DOHH2 (cell line): ENCODE results near the gene URM1.

Source experiments
- H3F3A ChIP-seq: fragments of 200-600 bp; sonication (generic), shearing (Covaris generic); 2 replicates; pipeline ENCODE4 v1.6.0; 2016; ENCODE audit warnings: antibody characterized with exemption, mild to moderate bottlenecking; ENCODE audit not compliant: control insufficient read depth, insufficient read depth
- H3K27ac ChIP-seq: fragments of 200-600 bp; sonication (generic); 2 replicates; pipeline ENCODE4 v1.5.1; 2014; ENCODE audit warnings: low read depth, mild to moderate bottlenecking, low read length, moderate library complexity
- H3K27me3 ChIP-seq: fragments of 200-600 bp; sonication (generic); 2 replicates; pipeline ENCODE4 v1.6.1; 2014; ENCODE audit warnings: mild to moderate bottlenecking, low read length, mixed read lengths; ENCODE audit not compliant: control insufficient read depth
- H3K36me3 ChIP-seq: fragments of 200-600 bp; sonication (generic); 2 replicates; pipeline ENCODE4 v1.6.1; 2014; ENCODE audit warnings: mild to moderate bottlenecking, low read length, moderate library complexity, mixed read lengths; ENCODE audit not compliant: control insufficient read depth
- H3K4me1 ChIP-seq: fragments of 200-600 bp; sonication (generic); 2 replicates; pipeline ENCODE4 v1.6.1; 2014; ENCODE audit warnings: mild to moderate bottlenecking, low read length, mixed read lengths; ENCODE audit not compliant: control insufficient read depth
- H3K4me2 ChIP-seq: fragments of 200-600 bp; sonication (generic); 2 replicates; pipeline ENCODE4 v1.6.0; 2014; ENCODE audit warnings: mild to moderate bottlenecking, low read length, moderate library complexity
- H3K4me3 ChIP-seq: fragments of 200-600 bp; sonication (generic); 2 replicates; pipeline ENCODE4 v1.5.1; 2014; ENCODE audit warnings: mild to moderate bottlenecking, low read length, mixed read lengths
- H3K79me2 ChIP-seq: fragments of 200-600 bp; sonication (generic); 2 replicates; pipeline ENCODE4 v1.6.1; 2014; ENCODE audit warnings: mild to moderate bottlenecking, low read length, mixed read lengths; ENCODE audit not compliant: control insufficient read depth
- H3K9me2 ChIP-seq: fragments of 200-600 bp; sonication (generic); replicated peaks from 2 replicates; pipeline ENCODE4 v1.6.1; 2014; ENCODE audit warnings: mild to moderate bottlenecking, low read length, mixed read lengths; ENCODE audit not compliant: control insufficient read depth
- H3K9me3 ChIP-seq: fragments of 200-600 bp; sonication (generic); 2 replicates; pipeline ENCODE4 v1.6.1; 2014; ENCODE audit warnings: antibody characterized with exemption, low read length, mixed read lengths; ENCODE audit not compliant: control insufficient read depth, insufficient read depth
- H4K20me1 ChIP-seq: fragments of 200-600 bp; sonication (generic); 2 replicates; pipeline ENCODE4 v1.6.0; 2014; ENCODE audit warnings: low read depth, mild to moderate bottlenecking, antibody characterized with exemption, low read length, moderate library complexity; ENCODE audit not compliant: control insufficient read depth, insufficient read depth
- EZH2phosphoT487 ChIP-seq: fragments of 200-600 bp; sonication (generic); IDR thresholded peaks from 2 replicates; pipeline ENCODE4 v1.6.1; 2017; ENCODE audit warnings: borderline replicate concordance, mild to moderate bottlenecking, antibody characterized with exemption, low read length, moderate library complexity, mixed read lengths
- TF ChIP-seq, protein P1 (sequence below): fragments of 200-600 bp; sonication (generic); IDR thresholded peaks from one replicate; pipeline ENCODE4 v1.5.1; 2014; ENCODE audit warnings: antibody characterized with exemption, mild to moderate bottlenecking, low read depth, low read length; ENCODE audit not compliant: poor library complexity, severe bottlenecking

The URM1 gene

GRCh38 chr9:128399861-128400260 is 28.7 kb downstream of the URM1 start:
- Histone ChIP-seq H3K4me3 (no peak overlapping the region), H3K27me3 (peaks cover 8% of the 10 kb centered on the region; the same call in 1 of the 2 replicates), H3F3A (no peaks in the 10 kb centered on the region), H4K20me1 (no peaks in the 10 kb centered on the region), H3K9me3 (no peaks in the 10 kb centered on the region), H3K79me2 (no peaks in the 10 kb centered on the region), H3K36me3 (no peaks in the 10 kb centered on the region), H3K27ac (no peak overlapping the region), H3K4me2 (no peak overlapping the region), H3K9me2 (no peaks in the 10 kb centered on the region), H3K4me1 (no peaks in the 10 kb centered on the region)
- TF ChIP-seq, protein P1, sequence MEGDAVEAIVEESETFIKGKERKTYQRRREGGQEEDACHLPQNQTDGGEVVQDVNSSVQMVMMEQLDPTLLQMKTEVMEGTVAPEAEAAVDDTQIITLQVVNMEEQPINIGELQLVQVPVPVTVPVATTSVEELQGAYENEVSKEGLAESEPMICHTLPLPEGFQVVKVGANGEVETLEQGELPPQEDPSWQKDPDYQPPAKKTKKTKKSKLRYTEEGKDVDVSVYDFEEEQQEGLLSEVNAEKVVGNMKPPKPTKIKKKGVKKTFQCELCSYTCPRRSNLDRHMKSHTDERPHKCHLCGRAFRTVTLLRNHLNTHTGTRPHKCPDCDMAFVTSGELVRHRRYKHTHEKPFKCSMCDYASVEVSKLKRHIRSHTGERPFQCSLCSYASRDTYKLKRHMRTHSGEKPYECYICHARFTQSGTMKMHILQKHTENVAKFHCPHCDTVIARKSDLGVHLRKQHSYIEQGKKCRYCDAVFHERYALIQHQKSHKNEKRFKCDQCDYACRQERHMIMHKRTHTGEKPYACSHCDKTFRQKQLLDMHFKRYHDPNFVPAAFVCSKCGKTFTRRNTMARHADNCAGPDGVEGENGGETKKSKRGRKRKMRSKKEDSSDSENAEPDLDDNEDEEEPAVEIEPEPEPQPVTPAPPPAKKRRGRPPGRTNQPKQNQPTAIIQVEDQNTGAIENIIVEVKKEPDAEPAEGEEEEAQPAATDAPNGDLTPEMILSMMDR: no peak
- no peak for TF ChIP-seq EZH2phosphoT487

GRCh38 chr9:128404560-128404959 is 33.4 kb downstream of the URM1 start:
- Histone ChIP-seq H3F3A (no peaks in the 10 kb centered on the region), H4K20me1 (no peaks in the 10 kb centered on the region), H3K27me3 (peaks cover 6% of the 10 kb centered on the region; the same call in 1 of the 2 replicates), H3K27ac (no peak overlapping the region), H3K4me3 (no peak overlapping the region), H3K36me3 (no peaks in the 10 kb centered on the region), H3K79me2 (no peaks in the 10 kb centered on the region), H3K4me1 (no peaks in the 10 kb centered on the region), H3K9me3 (no peaks in the 10 kb centered on the region), H3K4me2 (no peak overlapping the region), H3K9me2 (no peaks in the 10 kb centered on the region)
- TF ChIP-seq, protein P1: no peak
- no peak for TF ChIP-seq EZH2phosphoT487

DNA sequence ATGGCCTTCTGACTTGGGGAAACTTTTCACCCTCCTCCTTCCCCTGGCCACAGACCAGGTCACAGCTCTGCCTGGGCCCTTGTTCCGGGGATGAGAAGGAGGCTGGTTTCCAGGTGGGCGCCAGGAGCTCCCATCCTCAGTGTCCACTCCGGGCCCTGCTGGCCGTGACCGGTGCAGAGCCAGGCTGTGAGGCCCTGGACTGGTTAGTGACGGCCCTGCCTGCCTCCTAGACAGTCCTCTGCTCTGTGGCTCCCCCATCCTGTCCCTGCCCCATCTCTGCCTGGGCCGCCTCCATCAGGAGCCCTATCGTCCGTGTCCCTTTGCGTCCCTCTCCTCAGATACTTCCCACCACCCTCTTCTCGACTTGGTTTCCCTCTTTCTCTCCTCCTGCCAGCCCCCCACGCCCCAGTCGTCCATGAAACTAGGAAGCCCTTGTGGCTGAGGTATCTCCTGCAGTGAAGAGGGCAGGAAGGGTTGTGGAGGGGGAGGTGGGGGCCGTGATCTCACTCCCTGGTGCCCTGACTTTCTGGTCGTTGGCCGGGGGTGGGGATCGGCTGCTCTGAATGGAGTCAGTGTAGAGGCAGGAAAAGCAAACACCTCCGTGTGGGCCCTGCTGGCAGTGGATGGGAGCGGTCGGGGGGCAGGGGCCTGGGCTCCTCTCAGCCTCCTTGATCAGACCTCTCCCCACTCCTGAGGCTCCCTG is 34.1 kb downstream of the URM1 start:
- Histone ChIP-seq H3K27ac (no peak overlapping the region), H3K4me3 (no peak overlapping the region), H3K9me3 (no peaks in the 10 kb centered on the region), H4K20me1 (no peaks in the 10 kb centered on the region), H3K79me2 (no peaks in the 10 kb centered on the region), H3K4me1 (no peaks in the 10 kb centered on the region), H3K36me3 (no peaks in the 10 kb centered on the region), H3F3A (no peaks in the 10 kb centered on the region), H3K9me2 (no peaks in the 10 kb centered on the region), H3K4me2 (no peak overlapping the region), H3K27me3 (peaks cover 6% of the 10 kb centered on the region; the same call in 1 of the 2 replicates)
- TF ChIP-seq, protein P1: no peak
- TF ChIP-seq EZH2phosphoT487: no peak
